H1 (cell line): ENCODE data around the gene TMEM255A. TPM values are rescaled to one million over a fixed set of nuclear protein-coding genes. Genes with fewer than 3 reads are reported as not detected.

Experiments
- BCL11A ChIP-seq, 2 experiments: IDR thresholded peaks; one replicate each; pipeline ENCODE4 v1.6.1; 2011; ENCODE audit warnings: low read depth in 2 of 2, low read length in 2 of 2, mild to moderate bottlenecking in 2 of 2
- SIN3A ChIP-seq, 2 experiments: IDR thresholded peaks in 1 of 2; conservative IDR thresholded peaks in 1 of 2; 2 replicates each; pipeline ENCODE4 v1.6.1; 2011 to 2012; ENCODE audit warnings: low read length in 2 of 2, improper control_type of control experiment in 1 of 2, low read depth in 1 of 2, mild to moderate bottlenecking in 1 of 2
- SP1 ChIP-seq: IDR thresholded peaks from 2 replicates; pipeline ENCODE4 v1.6.1; 2011; ENCODE audit warnings: low read depth, low read length
- polyA plus RNA-seq, 7 experiments: library from polyadenylated mRNA; depleted of rRNA in 3 of 7; stranded (reverse) in 5 of 7; unstranded in 2 of 7; fragments of >200 nt in 5 of 7; fragments of 200-250 nt in 2 of 7; gene quantifications; 1 replicate in 5 of 7; 2 replicates in 1 of 7; 4 replicates in 1 of 7; pipeline versions ENCODE4 v1.2.1 to v1.2.3, GENCODE V29; 2011 to 2013; ENCODE audit warnings: missing spikeins in 2 of 7, mixed read lengths in 2 of 7
- total RNA-seq: library from RNA; stranded (reverse); fragmentation: NEBNext Ultra II Directional; extraction: Animal tissue kit (Norgen Biotek cat#: 25700); gene quantifications from 2 replicates; pipeline ENCODE4 v1.2.1, GENCODE V29; 2021

The TMEM255A gene
- total and polyA plus RNA-seq, 2 of the 8 experiments (the other 6 are each of a cell fraction or from before 2014, with no cell fraction given): 0.73 to 2.3 TPM

GRCh38 chrX:120238933-120239332 is 72.3 kb downstream of the TMEM255A start (continued):
- TF ChIP-seq BCL11A (IDR thresholded peaks at IDR 0.05; ENCODE audit: low read depth in 2 of 2, low read length in 2 of 2): no peak
- TF ChIP-seq SP1: no peak
- TF ChIP-seq SIN3A (conservative IDR thresholded peaks at IDR 0.05 in 1 of 2, IDR thresholded peaks at IDR 0.05 in 1 of 2; ENCODE audit: low read depth in 1 of 2, low read length in 2 of 2): no peak
